CD4-positive, CD25-positive, alpha-beta regulatory T cell (primary cell): ENCODE results near the gene TMEM245. TPM values are rescaled to one million over a fixed set of nuclear protein-coding genes. Genes with fewer than 3 reads are reported as not detected.

Source experiments
- ATAC-seq, 2 donors: fragments of 150-1000 bp; cut with Tn5 transposase; one replicate each; pipeline ENCODE4 v1.10.0; 2021; ENCODE audit warnings: low read depth in 2 of 2, moderate number of reproducible peaks in 2 of 2, moderate library complexity in 1 of 2
- DNase-seq, 3 donors: peaks; one replicate each; pipeline versions ENCODE4 v3.0.0 to v3.0.0-alpha.2; 2012 to 2022; ENCODE audit warnings: mixed read lengths in 1 of 3
- H3K27ac ChIP-seq: one replicate; pipeline ENCODE4 v1.7.0; 2013; ENCODE audit warnings: mild to moderate bottlenecking, low read length; ENCODE audit not compliant: insufficient read depth, poor library complexity, severe bottlenecking
- H3K27me3 ChIP-seq: one replicate; pipeline ENCODE4 v1.7.0; 2013; ENCODE audit warnings: low read length; ENCODE audit not compliant: control insufficient read depth, insufficient read depth
- H3K36me3 ChIP-seq: one replicate; pipeline ENCODE4 v1.7.0; 2013; ENCODE audit warnings: mild to moderate bottlenecking, low read length, moderate library complexity; ENCODE audit not compliant: control insufficient read depth, insufficient read depth
- H3K4me1 ChIP-seq: 2 replicates; pipeline ENCODE4 v1.7.0; 2013; ENCODE audit warnings: mild to moderate bottlenecking, low read length; ENCODE audit not compliant: insufficient read depth, control insufficient read depth, poor library complexity, severe bottlenecking
- H3K4me3 ChIP-seq: one replicate; pipeline ENCODE4 v1.7.0; 2013; ENCODE audit warnings: low read depth, mild to moderate bottlenecking, low read length, moderate library complexity
- H3K9me3 ChIP-seq, 2 experiments: 1 replicate in 1 of 2; 2 replicates in 1 of 2; pipeline ENCODE4 v1.7.0; 2013; ENCODE audit warnings: low read length in 2 of 2, mild to moderate bottlenecking in 1 of 2, moderate library complexity in 1 of 2; ENCODE audit not compliant: control insufficient read depth in 2 of 2
- H3K27ac Mint-ChIP-seq, 3 donors: one replicate each; pipeline ENCODE4 v1.8.0; 2020 to 2022; ENCODE audit warnings: mild to moderate bottlenecking in 3 of 3, mixed read lengths in 3 of 3, moderate library complexity in 2 of 3
- H3K27me3 Mint-ChIP-seq: one replicate; pipeline ENCODE4 v1.8.0; 2022; ENCODE audit warnings: mild to moderate bottlenecking, mixed read lengths
- H3K36me3 Mint-ChIP-seq: one replicate; pipeline ENCODE4 v1.8.0; 2020; ENCODE audit warnings: mixed read lengths
- H3K4me1 Mint-ChIP-seq, 4 donors: one replicate each; pipeline ENCODE4 v1.8.0; 2020 to 2022; ENCODE audit warnings: mixed read lengths in 4 of 4, mild to moderate bottlenecking in 1 of 4
- H3K4me3 Mint-ChIP-seq, 4 donors: one replicate each; pipeline ENCODE4 v1.8.0; 2020 to 2022; ENCODE audit warnings: mild to moderate bottlenecking in 4 of 4, mixed read lengths in 4 of 4, moderate library complexity in 3 of 4
- H3K9me3 Mint-ChIP-seq, 7 donors: one replicate each; pipeline ENCODE4 v1.8.0; 2020 to 2022; ENCODE audit warnings: mixed read lengths in 7 of 7, mild to moderate bottlenecking in 3 of 7, moderate library complexity in 2 of 7
- polyA plus RNA-seq, 4 donors: library from polyadenylated mRNA; unstranded; fragments of 300-500 nt; fragmentation: Illumina TruSeq; gene quantifications; one replicate each; pipeline ENCODE4 v1.2.3, GENCODE V29; 2021
- total RNA-seq: library from RNA; stranded (reverse); gene quantifications from one replicate; pipeline ENCODE4 v1.2.3, GENCODE V29; 2022

Gene TMEM245
- total and polyA plus RNA-seq, 5 donors from 2014 or later, result 22.6 to 36.9 (median 29.5) TPM

- Mint-ChIP-seq H3K27ac (peak overlapping the region in 1 of 3 donors; percentile 71), H3K4me3 (no peak overlapping the region), H3K9me3 (peaks cover 0 to 1% (median 0%) of the 10 kb centered on the region in 7 donors), H3K27me3 (no peaks in the 10 kb centered on the region), H3K36me3 (peaks cover 53% of the 10 kb centered on the region), H3K4me1 (peaks cover 2 to 26% (median 9%) of the 10 kb centered on the region in 4 donors)
- Histone ChIP-seq H3K27me3 (no peaks in the 10 kb centered on the region), H3K36me3 (peaks cover 75% of the 10 kb centered on the region), H3K27ac (no peak overlapping the region), H3K4me3 (no peak overlapping the region), H3K4me1 (no peaks in the 10 kb centered on the region), H3K9me3 (no peaks in the 10 kb centered on the region)
- DNase-seq (no peak), ATAC-seq (no peak)
Observed at GRCh38 chr9:109037946-109038715, 81.6 kb downstream of the TMEM245 start.

GRCh38 chr9:109036744-109037680 is 82.7 kb downstream of the TMEM245 start:
- Histone ChIP-seq H3K27ac (no peak overlapping the region), H3K4me3 (no peak overlapping the region), H3K4me1 (no peaks in the 10 kb centered on the region), H3K36me3 (peaks cover 78% of the 10 kb centered on the region), H3K27me3 (no peaks in the 10 kb centered on the region), H3K9me3 (no peaks in the 10 kb centered on the region)
- H3K27ac Mint-ChIP-seq, result peak overlapping the region in 2 of 3 donors; percentile 51 to 57
- no peak overlapping the region for H3K4me3 Mint-ChIP-seq
- H3K4me1 Mint-ChIP-seq, result peaks cover 2 to 26% (median 8%) of the 10 kb centered on the region in 4 donors
- H3K27me3 Mint-ChIP-seq, result no peaks in the 10 kb centered on the region
- H3K36me3 Mint-ChIP-seq, result peaks cover 46% of the 10 kb centered on the region
- no peaks in the 10 kb centered on the region for H3K9me3 Mint-ChIP-seq
- DNase-seq (no peak), ATAC-seq (no peak)

- H3K27ac Mint-ChIP-seq, result peak overlapping the region in 1 of 3 donors; percentile 52
Observed at GRCh38 chr9:109035684-109036423, 83.9 kb downstream of the TMEM245 start.

GRCh38 chr9:109033941-109034700 is 85.6 kb downstream of the TMEM245 start:
- no peaks in the 10 kb centered on the region for H3K27me3 ChIP-seq
- no peaks in the 10 kb centered on the region for H3K27me3 Mint-ChIP-seq
- H3K4me1 ChIP-seq, result no peaks in the 10 kb centered on the region
- no peak overlapping the region for H3K4me3 Mint-ChIP-seq
- H3K27ac ChIP-seq, result no peak overlapping the region
- no peaks in the 10 kb centered on the region for H3K9me3 Mint-ChIP-seq
- no peak overlapping the region for H3K27ac Mint-ChIP-seq
- no peak for DNase-seq
- H3K4me3 ChIP-seq, result no peak overlapping the region
- H3K36me3 ChIP-seq, result peaks cover 83% of the 10 kb centered on the region
- ATAC-seq, result no peak
- H3K4me1 Mint-ChIP-seq, result peaks cover under 1 to 18% (median 11%) of the 10 kb centered on the region in 4 donors
- peaks cover 38% of the 10 kb centered on the region for H3K36me3 Mint-ChIP-seq
- no peaks in the 10 kb centered on the region for H3K9me3 ChIP-seq

More at GRCh38 chr9:109035684-109036423, 83.9 kb downstream of the TMEM245 start:
- Histone ChIP-seq H3K36me3 (peaks cover 79% of the 10 kb centered on the region), H3K4me3 (no peak overlapping the region), H3K27ac (no peak overlapping the region), H3K9me3 (no peaks in the 10 kb centered on the region), H3K27me3 (no peaks in the 10 kb centered on the region), H3K4me1 (no peaks in the 10 kb centered on the region)
- Mint-ChIP-seq H3K27me3 (no peaks in the 10 kb centered on the region), H3K36me3 (peaks cover 49% of the 10 kb centered on the region), H3K4me3 (no peak overlapping the region), H3K9me3 (no peaks in the 10 kb centered on the region), H3K4me1 (peaks cover 2 to 26% (median 9%) of the 10 kb centered on the region in 4 donors)
- DNase-seq, result no peak
- ATAC-seq, result no peak

- peaks cover 41% of the 10 kb centered on the region for H3K36me3 Mint-ChIP-seq
- H3K27ac Mint-ChIP-seq, result no peak overlapping the region
- ATAC-seq (no peak), DNase-seq (no peak)
- H3K27me3 Mint-ChIP-seq, result no peaks in the 10 kb centered on the region
- Histone ChIP-seq H3K27me3 (no peaks in the 10 kb centered on the region), H3K27ac (no peak overlapping the region), H3K4me3 (no peak overlapping the region), H3K36me3 (peaks cover 72% of the 10 kb centered on the region), H3K4me1 (no peaks in the 10 kb centered on the region), H3K9me3 (no peaks in the 10 kb centered on the region)
- peaks cover 9 to 18% (median 14%) of the 10 kb centered on the region in 4 donors for H3K4me1 Mint-ChIP-seq
- no peaks in the 10 kb centered on the region for H3K9me3 Mint-ChIP-seq
- H3K4me3 Mint-ChIP-seq, result no peak overlapping the region
Observed at GRCh38 chr9:109031241-109031640, 88.5 kb downstream of the TMEM245 start.

GRCh38 chr9:109030426-109030825 is 89.3 kb downstream of the TMEM245 start:
- Mint-ChIP-seq H3K36me3 (peaks cover 37% of the 10 kb centered on the region), H3K9me3 (no peaks in the 10 kb centered on the region), H3K27ac (no peak overlapping the region), H3K4me3 (no peak overlapping the region), H3K27me3 (no peaks in the 10 kb centered on the region), H3K4me1 (peaks cover 5 to 24% (median 17%) of the 10 kb centered on the region in 4 donors)
- no peak for ATAC-seq
- H3K27me3 ChIP-seq, result no peaks in the 10 kb centered on the region
- H3K36me3 ChIP-seq, result peaks cover 68% of the 10 kb centered on the region
- H3K27ac ChIP-seq, result no peak overlapping the region
- no peaks in the 10 kb centered on the region for H3K4me1 ChIP-seq
- no peak overlapping the region for H3K4me3 ChIP-seq
- DNase-seq, result no peak
- H3K9me3 ChIP-seq, result no peaks in the 10 kb centered on the region

- Histone ChIP-seq H3K4me1 (no peaks in the 10 kb centered on the region), H3K27me3 (no peaks in the 10 kb centered on the region), H3K27ac (no peak overlapping the region), H3K9me3 (no peaks in the 10 kb centered on the region), H3K36me3 (peaks cover 62% of the 10 kb centered on the region), H3K4me3 (no peak overlapping the region)
- Mint-ChIP-seq H3K27ac (peak overlapping the region in 1 of 3 donors; percentile 22), H3K36me3 (peaks cover 42% of the 10 kb centered on the region), H3K27me3 (no peaks in the 10 kb centered on the region), H3K4me1 (peaks cover under 1 to 39% (median 24%) of the 10 kb centered on the region in 4 donors), H3K9me3 (no peaks in the 10 kb centered on the region), H3K4me3 (no peak overlapping the region)
- no peak for DNase-seq
- ATAC-seq, result no peak
Observed at GRCh38 chr9:109028457-109028856, 91.3 kb downstream of the TMEM245 start.
